ENCODE results near the gene FBXL16. TPM values are rescaled to one million over a fixed set of nuclear protein-coding genes. Genes with fewer than 3 reads are reported as not detected.

FBXL16 gene
- total and polyA plus RNA-seq, 9 of the 15 experiments (the other 6 are each of a cell fraction or from before 2014, with no cell fraction given), result 0.21 to 8.2 (median 1.7) TPM

DNA sequence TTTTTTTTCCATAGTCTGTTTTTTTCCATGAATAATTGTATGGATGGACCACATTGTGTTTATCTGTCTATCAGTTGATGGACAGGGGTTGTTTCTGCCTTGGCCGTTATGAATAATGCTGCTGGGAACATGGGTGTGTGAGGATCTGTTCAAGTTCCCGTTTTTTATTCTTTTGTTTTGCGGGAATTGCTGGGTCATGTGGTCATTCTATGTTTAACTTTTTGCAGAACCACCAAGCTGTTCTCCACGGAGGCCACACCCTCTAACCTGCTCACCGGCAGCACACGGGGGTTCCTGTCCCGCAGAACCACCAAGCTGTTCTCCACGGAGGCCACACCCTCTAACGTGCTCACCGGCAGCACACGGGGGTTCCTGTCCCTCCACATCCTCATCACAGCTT is 49.1 kb upstream of the FBXL16 start (continued):
- TF ChIP-seq, protein P1, sequence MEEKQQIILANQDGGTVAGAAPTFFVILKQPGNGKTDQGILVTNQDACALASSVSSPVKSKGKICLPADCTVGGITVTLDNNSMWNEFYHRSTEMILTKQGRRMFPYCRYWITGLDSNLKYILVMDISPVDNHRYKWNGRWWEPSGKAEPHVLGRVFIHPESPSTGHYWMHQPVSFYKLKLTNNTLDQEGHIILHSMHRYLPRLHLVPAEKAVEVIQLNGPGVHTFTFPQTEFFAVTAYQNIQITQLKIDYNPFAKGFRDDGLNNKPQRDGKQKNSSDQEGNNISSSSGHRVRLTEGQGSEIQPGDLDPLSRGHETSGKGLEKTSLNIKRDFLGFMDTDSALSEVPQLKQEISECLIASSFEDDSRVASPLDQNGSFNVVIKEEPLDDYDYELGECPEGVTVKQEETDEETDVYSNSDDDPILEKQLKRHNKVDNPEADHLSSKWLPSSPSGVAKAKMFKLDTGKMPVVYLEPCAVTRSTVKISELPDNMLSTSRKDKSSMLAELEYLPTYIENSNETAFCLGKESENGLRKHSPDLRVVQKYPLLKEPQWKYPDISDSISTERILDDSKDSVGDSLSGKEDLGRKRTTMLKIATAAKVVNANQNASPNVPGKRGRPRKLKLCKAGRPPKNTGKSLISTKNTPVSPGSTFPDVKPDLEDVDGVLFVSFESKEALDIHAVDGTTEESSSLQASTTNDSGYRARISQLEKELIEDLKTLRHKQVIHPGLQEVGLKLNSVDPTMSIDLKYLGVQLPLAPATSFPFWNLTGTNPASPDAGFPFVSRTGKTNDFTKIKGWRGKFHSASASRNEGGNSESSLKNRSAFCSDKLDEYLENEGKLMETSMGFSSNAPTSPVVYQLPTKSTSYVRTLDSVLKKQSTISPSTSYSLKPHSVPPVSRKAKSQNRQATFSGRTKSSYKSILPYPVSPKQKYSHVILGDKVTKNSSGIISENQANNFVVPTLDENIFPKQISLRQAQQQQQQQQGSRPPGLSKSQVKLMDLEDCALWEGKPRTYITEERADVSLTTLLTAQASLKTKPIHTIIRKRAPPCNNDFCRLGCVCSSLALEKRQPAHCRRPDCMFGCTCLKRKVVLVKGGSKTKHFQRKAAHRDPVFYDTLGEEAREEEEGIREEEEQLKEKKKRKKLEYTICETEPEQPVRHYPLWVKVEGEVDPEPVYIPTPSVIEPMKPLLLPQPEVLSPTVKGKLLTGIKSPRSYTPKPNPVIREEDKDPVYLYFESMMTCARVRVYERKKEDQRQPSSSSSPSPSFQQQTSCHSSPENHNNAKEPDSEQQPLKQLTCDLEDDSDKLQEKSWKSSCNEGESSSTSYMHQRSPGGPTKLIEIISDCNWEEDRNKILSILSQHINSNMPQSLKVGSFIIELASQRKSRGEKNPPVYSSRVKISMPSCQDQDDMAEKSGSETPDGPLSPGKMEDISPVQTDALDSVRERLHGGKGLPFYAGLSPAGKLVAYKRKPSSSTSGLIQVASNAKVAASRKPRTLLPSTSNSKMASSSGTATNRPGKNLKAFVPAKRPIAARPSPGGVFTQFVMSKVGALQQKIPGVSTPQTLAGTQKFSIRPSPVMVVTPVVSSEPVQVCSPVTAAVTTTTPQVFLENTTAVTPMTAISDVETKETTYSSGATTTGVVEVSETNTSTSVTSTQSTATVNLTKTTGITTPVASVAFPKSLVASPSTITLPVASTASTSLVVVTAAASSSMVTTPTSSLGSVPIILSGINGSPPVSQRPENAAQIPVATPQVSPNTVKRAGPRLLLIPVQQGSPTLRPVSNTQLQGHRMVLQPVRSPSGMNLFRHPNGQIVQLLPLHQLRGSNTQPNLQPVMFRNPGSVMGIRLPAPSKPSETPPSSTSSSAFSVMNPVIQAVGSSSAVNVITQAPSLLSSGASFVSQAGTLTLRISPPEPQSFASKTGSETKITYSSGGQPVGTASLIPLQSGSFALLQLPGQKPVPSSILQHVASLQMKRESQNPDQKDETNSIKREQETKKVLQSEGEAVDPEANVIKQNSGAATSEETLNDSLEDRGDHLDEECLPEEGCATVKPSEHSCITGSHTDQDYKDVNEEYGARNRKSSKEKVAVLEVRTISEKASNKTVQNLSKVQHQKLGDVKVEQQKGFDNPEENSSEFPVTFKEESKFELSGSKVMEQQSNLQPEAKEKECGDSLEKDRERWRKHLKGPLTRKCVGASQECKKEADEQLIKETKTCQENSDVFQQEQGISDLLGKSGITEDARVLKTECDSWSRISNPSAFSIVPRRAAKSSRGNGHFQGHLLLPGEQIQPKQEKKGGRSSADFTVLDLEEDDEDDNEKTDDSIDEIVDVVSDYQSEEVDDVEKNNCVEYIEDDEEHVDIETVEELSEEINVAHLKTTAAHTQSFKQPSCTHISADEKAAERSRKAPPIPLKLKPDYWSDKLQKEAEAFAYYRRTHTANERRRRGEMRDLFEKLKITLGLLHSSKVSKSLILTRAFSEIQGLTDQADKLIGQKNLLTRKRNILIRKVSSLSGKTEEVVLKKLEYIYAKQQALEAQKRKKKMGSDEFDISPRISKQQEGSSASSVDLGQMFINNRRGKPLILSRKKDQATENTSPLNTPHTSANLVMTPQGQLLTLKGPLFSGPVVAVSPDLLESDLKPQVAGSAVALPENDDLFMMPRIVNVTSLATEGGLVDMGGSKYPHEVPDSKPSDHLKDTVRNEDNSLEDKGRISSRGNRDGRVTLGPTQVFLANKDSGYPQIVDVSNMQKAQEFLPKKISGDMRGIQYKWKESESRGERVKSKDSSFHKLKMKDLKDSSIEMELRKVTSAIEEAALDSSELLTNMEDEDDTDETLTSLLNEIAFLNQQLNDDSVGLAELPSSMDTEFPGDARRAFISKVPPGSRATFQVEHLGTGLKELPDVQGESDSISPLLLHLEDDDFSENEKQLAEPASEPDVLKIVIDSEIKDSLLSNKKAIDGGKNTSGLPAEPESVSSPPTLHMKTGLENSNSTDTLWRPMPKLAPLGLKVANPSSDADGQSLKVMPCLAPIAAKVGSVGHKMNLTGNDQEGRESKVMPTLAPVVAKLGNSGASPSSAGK (IDR thresholded peaks at IDR 0.05), result no peak
- TF ChIP-seq, protein P2, sequence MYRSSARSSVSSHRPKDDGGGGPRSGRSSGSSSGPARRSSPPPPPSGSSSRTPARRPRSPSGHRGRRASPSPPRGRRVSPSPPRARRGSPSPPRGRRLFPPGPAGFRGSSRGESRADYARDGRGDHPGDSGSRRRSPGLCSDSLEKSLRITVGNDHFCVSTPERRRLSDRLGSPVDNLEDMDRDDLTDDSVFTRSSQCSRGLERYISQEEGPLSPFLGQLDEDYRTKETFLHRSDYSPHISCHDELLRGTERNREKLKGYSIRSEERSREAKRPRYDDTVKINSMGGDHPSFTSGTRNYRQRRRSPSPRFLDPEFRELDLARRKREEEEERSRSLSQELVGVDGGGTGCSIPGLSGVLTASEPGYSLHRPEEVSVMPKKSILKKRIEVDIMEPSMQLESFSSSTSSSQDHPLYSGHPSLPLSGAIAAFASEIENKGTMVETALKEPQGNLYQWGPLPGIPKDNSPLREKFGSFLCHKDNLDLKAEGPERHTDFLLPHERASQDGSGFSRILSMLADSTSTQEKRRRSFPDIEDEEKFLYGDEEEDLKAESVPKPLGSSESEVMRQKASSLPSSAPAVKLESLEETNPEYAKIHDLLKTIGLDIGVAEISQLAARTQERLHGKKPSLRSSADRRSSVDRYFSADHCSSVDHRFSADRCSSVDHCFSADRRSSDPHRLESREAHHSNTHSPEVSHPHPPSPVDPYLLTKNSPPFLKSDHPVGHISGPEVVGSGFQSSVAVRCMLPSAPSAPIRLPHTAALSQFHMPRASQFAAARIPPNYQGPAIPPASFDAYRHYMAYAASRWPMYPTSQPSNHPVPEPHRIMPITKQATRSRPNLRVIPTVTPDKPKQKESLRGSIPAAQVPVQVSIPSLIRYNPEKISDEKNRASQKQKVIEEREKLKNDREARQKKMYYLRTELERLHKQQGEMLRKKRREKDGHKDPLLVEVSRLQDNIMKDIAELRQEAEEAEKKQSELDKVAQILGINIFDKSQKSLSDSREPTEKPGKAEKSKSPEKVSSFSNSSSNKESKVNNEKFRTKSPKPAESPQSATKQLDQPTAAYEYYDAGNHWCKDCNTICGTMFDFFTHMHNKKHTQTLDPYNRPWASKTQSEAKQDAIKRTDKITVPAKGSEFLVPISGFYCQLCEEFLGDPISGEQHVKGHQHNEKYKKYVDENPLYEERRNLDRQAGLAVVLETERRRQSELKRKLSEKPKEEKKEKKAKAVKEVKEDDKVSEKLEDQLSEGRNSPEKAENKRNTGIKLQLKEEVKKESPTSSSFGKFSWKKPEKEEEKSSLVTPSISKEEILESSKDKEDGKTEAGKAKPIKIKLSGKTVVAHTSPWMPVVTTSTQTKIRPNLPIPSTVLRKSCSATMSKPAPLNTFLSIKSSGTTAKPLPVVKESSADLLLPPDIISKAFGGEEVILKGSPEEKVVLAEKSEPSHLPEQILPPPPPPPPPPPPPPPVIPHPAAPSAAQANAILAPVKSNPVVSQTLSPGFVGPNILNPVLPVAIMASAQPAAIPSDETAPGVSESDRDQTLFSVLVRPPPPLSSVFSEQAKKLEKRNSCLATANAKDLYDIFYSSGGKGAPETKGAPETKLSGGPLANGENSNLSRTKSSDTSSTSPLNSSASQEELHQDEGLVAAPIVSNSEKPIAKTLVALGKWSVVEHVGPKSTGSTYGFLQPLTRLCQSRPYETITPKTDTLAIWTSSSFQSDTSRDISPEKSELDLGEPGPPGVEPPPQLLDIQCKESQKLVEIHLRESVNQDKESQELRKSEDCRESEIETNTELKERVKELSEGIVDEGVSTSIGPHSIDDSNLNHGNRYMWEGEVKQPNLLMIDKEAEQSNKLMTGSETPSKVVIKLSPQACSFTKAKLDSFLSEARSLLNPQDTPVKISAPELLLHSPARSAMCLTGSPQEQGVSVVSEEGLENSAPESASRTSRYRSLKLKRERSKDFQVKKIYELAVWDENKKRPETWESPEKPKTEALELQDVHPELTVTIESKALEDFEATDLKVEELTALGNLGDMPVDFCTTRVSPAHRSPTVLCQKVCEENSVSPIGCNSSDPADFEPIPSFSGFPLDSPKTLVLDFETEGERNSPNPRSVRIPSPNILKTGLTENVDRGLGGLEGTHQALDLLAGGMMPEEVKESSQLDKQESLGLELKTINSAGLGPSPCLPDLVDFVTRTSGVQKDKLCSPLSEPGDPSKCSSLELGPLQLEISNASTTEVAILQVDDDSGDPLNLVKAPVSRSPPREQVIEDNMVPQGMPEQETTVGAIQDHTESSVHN (IDR thresholded peaks at IDR 0.05; ENCODE audit: borderline replicate concordance in 1 of 2, low read depth in 1 of 2), result no peak
- TF ChIP-seq NONO (IDR thresholded peaks at IDR 0.05; ENCODE audit: low read depth in 2 of 2, low read length in 1 of 2), result no peak
- TF ChIP-seq RBBP5 (IDR thresholded peaks at IDR 0.05; ENCODE audit: borderline replicate concordance, insufficient read depth, low read length, poor library complexity, severe bottlenecking), result no peak
- TF ChIP-seq, protein P3, sequence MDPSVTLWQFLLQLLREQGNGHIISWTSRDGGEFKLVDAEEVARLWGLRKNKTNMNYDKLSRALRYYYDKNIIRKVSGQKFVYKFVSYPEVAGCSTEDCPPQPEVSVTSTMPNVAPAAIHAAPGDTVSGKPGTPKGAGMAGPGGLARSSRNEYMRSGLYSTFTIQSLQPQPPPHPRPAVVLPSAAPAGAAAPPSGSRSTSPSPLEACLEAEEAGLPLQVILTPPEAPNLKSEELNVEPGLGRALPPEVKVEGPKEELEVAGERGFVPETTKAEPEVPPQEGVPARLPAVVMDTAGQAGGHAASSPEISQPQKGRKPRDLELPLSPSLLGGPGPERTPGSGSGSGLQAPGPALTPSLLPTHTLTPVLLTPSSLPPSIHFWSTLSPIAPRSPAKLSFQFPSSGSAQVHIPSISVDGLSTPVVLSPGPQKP (CRISPR knock-in tag; IDR thresholded peaks at IDR 0.05), result no peak
- TF ChIP-seq EP400 (IDR thresholded peaks at IDR 0.05), result no peak

Measured in K562 (cell line).